Measurements from ENCODE around the gene DCAF15.

The DCAF15 gene

DNA sequence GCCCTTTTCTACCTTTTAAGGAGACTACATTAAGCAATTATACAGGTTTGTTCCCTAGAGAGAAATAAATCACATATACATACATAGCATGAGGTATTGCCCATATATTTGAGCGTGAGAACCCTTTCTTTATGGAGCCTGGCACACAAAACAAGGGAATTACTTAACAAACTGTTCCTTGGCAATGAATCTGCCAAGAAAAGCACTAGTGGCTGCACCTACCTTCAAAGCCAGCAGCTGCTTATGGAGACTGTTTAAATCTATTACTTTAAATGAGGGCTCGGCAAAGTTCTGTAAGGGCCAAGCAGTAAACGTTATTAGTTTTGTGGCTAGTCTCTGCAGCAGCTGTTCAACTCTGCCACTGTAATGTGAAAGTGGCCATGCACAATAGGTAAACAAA lies 46.8 kb downstream of the DCAF15 start:
- TF ChIP-seq ZFX (IDR thresholded peaks at IDR 0.05; ENCODE audit: borderline replicate concordance) (no peak), CTCF (IDR thresholded peaks at IDR 0.05) (no peak)

DNA sequence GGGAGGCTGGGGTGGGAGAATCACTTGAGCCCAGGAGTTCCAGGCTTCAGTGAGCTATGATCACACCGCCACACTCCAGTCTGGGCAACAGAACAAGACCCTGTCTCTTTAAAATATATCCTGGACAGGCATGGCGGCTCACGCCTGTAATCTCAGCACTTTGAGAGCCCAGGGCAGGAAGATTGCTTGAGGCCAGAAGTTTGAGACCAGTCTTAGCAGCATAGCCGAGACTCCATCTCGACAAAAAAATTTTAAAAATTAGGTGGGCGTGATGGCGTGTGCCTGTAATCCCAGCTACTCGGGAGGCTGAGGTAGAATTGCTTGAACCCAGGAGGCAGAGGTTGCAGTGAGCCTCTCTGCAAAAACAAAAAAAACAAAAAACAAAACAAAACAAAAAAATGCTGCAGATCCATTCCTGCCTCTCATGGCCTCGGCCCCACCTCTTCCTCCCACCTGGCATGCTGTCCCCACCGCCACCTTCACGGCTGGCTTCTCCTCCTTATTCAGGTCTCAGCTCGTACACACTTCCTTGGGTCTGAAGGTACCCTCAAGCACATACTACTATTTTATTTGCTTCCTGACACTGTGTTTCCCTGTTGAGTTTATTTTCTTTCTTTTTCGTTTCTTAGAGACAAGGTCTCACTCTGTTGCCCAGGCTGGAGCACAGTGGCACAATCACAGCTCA lies 48.5 kb downstream of the DCAF15 start:
- TF ChIP-seq CTCF (IDR thresholded peaks at IDR 0.05) (no peak), ZFX (IDR thresholded peaks at IDR 0.05; ENCODE audit: borderline replicate concordance) (no peak)
- no peak overlapping the region for H3K27ac ChIP-seq

More for the DNA sequence above, 46.8 kb downstream of the DCAF15 start:
- no peak overlapping the region for H3K27ac ChIP-seq

GRCh38 chr19:14002571-14003250 lies 50.4 kb downstream of the DCAF15 start:
- TF ChIP-seq ZFX (IDR thresholded peaks at IDR 0.05; ENCODE audit: borderline replicate concordance), result no peak
- no peak for TF ChIP-seq CTCF (IDR thresholded peaks at IDR 0.05)
- no peak overlapping the region for H3K27ac ChIP-seq

GRCh38 chr19:14003251-14004055 lies 51.1 kb downstream of the DCAF15 start:
- H3K27ac ChIP-seq, result no peak overlapping the region
- TF ChIP-seq CTCF (IDR thresholded peaks at IDR 0.05) (no peak), ZFX (IDR thresholded peaks at IDR 0.05; ENCODE audit: borderline replicate concordance) (no peak)

- TF ChIP-seq ZFX (IDR thresholded peaks at IDR 0.05; ENCODE audit: borderline replicate concordance), result no peak
- TF ChIP-seq CTCF (IDR thresholded peaks at IDR 0.05), result no peak
- peak overlapping the region; percentile 91 for H3K27ac ChIP-seq
Measured at GRCh38 chr19:14004619-14005348, 52.5 kb downstream of the DCAF15 start.

DNA sequence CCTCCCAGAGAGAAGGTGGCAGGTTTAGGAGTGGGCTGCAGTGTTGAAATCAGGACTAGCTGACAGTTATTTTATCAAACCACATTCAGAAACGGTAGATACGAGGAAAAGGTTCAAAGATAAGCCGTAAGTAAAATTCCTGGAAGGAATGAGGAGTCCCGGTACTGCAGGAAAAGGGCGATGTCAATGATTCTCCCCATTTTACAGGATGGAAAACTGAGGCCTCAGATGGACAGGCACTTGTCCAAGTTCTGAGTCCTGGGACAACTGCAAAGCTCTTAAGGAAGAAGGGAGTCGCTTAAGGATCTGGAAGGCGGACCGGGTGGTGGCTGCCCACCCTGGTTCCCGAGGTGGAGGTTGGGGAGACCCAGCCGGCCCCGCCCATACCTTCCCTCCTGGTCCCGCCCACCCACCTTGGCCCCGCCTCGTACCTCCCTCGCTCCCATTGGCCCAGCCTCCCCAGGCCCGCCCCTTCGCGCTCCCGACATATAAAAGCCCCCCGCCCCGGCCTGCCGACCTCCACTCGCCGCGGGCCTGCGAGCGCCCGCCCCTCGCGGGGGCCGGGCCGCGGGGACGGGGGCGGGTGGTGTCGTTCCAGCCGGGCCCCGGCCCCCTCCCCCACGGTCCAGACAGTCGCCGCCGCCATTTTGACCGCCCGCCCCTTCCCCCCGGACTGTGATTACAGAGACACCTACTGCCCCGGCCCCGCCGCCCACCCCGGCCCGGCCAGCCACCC lies 53.2 kb downstream of the DCAF15 start:
- peak overlapping the region; percentile 91 for H3K27ac ChIP-seq
- TF ChIP-seq CTCF (IDR thresholded peaks at IDR 0.05), result no peak
- TF ChIP-seq ZFX (IDR thresholded peaks at IDR 0.05; ENCODE audit: borderline replicate concordance), result no peak
